Activated CD4-positive, alpha-beta T cell treated with anti-CD3 and anti-CD28 coated beads, Interleukin-2, amount 50 U/mL, for 24 hours (primary cell): ENCODE results near the gene CARMIL1.
A peak's percentile ranks its signal among the peaks of the same experiment; 100 is the strongest.
"Not testable (repeated sequence)": the region's sequence is repeated elsewhere in the genome, so short reads cannot be mapped to it uniquely, and the experiment has no call there.

Source experiments
- DNase-seq, 2 donors: peaks; one replicate each; pipeline ENCODE4 v3.0.0-alpha.2; 2020; ENCODE audit warnings: low read depth in 1 of 2, low spot score in 1 of 2

Gene CARMIL1

DNA sequence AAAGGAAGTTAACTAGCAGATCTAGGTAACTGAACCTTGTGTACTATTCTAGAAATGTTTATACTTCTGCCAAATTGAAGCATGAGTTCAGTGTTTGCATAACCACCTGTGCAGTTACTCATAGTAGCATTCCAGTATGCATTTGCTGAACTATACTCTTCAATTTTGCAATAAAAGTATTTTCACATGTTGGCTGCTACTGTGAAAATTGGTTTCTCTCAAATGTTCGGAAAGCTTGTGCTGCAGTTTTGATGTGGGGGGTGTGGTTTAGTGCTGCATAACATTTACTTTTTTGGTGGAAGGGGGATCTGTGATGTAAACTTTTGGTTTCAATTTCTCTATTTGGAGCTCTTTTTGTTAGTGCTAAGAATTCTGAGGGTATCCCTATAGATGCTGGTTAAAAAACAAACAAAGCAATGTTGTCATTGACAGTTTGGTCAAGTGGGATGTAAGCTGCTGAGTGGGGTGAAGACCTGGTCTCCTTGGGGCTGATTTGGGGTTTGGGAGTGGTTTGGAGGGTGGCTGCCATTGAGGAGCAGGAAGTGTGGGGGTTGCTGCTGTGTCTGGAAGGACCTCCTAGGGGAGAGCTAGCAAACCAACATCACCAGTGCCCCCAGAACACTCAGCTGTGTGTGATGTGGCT is 87.8 kb downstream of the CARMIL1 start:
- DNase-seq = peak in 1 of 2 donors; percentile 49

DNA sequence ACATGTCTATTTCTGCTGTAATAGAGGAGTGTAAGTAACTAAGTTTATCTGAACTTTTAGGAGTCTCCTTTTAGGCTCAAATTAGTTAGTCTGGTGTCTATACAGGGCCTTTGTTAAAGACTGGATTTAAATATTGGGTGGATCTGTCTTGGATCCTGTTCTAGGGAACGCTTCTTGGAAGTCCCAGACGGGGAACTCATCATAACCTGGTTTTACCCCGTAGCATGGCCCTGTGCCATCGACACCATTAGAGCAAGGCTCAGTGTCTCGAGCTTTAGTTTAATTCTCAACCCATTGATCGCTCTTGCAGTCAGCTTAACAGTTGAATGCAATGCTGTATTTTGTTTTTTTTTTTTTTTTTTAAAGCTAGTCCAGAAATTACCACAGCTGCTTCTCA is 89.9 kb downstream of the CARMIL1 start:
- DNase-seq = no peak

DNA sequence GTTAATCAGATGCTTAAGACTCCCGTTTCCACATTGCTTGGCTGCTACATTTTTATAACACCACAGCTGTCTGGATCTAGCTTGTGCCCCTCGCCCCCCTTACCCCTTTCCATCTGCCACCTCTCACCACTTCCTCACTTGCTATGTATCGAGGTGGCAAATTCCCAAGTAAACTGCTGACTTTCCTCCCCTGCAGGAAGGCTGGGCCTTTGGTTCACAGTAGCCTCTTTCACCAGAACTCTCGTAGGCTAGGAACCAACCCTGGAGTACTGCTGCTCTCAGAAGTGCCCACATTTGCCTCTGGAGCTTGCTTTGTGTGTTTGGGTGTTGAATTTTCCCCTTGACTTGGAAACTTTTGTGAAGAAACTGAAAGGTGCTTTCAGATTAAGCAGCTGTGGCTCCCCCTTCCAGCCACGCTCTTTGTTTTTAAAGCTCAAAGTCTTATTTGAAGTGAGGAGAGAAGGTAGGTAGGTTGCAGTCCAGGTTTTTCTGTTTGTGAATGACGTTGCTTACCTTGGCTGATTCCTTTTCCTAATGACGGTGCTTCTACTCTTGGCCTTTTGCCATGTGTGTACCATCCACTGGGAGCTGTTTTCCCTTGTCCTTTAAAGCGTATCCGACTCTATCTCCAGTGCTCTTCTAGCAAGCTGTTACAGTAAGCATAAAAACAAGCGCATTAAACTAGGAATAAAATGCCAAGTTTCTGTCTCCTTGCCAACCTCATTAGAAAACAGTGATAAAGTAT is 90.4 kb downstream of the CARMIL1 start:
- peak in 1 of 2 donors; percentile 36 for DNase-seq

DNA sequence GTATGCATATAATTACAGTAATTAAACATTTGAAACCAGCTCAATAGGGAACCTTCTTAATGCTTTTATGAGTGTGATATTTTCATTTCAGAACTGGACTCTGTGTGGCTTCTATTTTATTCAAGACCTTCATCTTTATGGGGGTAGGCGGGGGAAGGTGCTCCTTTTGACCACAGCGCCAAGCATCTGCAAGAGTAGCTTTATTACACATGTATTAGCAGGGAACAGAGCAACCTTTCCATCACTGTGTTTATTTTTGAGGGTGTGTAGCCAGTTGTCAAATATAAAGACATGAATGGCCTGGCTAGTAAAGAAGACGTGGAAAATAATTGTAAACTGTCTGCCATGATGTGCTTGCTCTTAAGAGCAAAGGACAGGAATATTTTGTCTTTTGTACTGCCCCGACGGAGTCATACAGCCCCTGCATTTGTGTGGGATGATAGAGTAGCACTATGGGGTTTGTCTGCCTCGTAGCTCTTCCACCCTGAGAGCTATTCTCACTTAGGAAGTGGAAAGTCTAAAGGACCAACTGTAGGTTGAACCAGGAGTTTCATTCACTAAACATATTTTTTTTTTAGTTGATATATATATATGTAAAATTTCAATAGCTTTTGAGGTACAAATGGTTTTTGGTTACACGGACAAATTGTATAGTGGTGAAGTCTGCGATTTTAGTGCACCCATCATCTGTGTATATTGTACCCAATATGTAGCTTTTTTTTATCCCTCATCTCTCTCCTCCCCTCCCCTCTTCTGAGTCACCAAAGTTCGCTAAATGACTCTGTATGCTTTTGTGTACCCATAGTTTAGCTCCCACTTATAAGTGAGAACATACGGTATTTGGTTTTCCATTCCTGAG is 91.2 kb downstream of the CARMIL1 start:
- DNase-seq = peak in 1 of 2 donors; percentile 25

DNA sequence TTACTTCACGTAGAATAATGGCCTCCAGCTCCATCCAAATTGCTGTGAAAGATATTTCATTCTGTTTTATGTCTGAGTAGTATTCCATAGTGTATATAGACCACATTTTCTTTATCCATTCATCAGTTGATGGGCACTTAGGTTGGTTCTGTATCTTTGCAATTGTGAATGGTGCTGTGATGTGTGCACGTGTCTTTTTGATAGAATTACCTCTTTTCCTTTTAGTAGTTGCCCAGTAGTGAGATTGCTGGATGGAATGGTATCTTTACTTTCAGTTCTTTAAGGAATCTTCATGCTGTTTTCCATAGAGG is 91.8 kb downstream of the CARMIL1 start:
- DNase-seq = no peak

DNA sequence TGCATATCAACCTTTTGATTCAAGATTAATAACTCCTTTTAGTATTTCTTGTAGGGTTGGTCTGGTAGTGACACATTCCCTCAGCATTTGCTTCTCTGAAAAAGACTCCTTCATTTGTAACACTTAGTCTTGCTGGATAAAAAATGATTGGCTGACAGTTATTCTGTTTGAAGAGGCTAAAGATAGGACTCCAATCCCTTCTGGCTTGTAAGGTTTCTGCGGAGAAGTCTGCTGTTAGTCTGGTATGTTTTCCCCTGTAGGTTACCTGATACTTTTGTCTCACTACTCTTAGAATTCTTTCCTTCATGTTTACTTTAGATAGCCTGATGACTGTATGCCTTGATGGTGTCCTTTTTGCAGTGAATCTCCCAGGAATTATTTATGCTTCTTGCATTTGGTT is 96.0 kb downstream of the CARMIL1 start:
- DNase-seq = no peak

DNA sequence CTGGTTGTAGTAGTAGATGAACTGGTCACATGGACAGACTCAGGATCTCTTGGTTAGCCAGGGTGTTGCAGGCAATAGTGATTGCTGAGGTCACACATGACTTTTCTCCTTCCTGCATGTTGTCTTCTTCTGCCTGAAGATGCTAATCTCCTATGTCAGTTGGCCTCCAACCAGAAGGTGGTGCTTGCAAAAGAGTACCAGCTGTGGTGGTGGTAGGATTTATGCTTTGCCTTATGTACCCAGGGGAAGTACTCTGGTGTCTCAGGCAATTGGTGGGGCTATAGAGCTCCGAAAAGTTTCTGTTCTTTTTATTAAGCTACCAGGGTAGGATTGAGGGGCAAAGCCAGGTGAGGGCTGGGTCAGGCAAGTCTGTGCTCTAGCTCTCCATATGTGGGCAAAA is 98.5 kb downstream of the CARMIL1 start:
- DNase-seq = no peak

DNA sequence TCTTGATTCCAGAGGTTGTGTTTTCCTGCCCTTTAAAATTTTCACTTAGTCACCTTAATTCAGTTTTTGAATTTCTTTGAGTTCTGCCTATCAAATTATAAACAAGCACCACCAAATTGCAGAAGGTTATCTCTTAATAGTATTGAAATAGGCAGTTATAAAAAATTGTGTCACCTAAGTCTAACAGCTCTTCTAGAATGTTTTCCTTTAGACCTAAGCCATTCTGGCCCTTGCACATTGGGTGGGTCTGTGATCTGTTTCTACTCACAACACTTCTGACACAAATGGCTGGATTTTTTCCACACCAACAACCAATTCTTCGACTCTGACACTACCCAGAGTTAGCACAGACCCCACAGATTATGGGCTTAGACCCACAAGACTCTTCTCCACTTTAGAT is 101.9 kb downstream of the CARMIL1 start:
- no peak for DNase-seq

DNA sequence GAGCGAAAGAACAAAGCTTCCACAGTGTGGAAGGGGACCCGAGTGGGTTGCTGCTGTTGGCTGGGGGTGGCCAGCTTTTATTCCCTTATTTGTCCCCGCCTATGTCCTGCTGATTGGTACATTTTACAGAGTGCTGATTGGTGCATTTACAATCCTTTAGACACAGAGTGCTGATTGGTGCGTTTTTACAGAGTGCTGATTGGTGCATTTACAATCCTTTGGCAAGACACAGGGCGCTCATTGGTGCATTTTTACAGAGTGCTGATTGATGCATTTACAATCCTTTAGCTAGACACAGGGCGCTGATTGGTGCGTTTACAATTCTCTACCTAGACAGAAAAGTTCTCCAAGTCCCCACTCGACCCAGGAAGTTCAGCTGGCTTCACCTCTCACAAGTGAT is 103.3 kb downstream of the CARMIL1 start:
- not testable (repeated sequence) for DNase-seq

DNA sequence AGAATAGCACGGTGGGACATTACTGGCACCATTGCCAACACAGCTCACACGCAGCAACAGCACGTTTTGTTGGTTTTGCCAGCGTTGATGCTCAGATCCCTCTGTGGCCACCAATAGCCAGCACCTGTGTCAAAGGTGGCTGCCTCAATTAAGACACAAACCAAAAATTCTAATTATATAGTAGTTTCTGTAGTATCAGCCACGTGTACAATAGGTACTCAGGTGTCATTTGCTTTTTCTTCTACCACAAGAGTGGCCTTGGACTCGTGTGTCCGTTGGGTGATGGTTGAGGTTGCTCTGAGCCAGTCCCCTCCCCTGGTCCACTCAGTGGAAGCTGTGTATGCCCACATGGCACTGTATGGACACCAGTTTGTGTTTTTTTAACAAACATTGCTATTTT is 105.1 kb downstream of the CARMIL1 start:
- DNase-seq = no peak

DNA sequence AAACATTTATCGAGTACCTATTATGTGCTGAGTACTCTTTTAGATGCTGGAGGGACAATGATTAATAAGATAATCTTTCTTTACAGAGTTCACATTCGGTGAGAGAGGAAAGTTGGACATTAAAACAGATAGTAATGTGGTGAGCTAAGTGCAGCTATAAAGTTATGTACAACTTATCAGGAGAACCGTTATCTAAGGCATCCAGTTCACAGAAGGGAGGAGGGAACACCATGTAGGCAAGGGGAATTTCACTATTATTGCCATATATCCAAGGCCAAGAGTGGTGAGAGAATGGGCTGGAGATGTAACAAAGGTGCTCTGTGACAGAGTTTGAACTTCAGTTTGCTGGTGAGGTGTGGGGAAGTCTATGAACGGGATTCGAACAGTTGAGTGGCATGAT is 105.8 kb downstream of the CARMIL1 start:
- no peak for DNase-seq

DNA sequence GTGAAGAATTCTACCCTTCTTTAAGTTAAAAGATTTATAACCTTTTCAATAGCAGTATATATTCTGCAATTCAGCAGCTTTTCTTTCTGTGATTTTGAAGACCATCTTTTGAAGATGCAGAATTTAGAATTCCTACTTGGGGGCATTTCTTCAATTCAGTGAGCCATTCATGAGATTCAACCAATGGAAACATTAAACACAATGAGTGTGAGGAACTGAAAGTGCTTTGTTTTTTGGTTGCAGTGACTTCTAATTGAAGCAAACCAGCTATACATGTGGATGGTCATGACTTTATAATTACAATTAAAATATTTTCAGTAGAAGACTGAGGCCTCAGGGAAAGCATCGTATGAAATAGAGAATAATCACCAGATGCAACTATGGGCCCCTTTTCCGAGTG is 108.3 kb downstream of the CARMIL1 start:
- no peak for DNase-seq

DNA sequence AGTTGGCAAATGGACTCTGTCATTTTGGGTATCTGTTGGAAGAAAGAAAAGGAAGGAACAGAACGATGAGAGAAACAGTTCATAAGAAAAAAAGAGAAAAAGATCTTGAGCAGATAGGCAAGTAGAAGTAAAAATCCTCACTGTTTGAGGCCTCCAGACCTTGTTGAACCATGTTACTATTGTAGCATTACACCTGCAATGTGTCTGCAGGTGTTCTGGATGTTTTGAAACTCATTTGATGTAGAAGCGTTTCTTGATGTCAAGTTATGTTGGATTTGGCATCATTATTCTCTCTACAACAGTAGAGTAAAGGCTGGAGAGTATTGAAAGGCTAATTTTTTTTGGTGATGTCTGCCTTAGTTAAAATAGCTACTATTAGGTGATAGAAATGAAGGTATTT is 108.7 kb downstream of the CARMIL1 start:
- DNase-seq = no peak

DNA sequence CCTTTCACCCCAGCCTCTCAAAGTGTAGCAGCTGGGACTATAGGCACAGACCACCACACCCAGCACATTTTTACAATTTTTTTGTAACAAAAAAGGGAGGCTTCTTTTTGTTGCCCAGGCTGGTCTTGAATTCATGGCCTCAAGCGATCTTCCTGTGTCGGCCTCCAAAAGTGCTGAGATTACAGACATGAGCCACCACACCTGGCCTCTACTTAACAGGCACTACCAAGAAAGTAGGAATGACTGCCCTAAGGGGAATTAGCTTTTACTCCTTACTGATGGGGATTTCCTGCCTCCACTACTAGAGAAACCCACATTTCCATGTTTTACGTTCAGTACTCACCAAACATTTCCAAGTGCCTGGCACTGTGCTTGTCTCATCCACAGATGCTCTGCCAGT is 109.6 kb downstream of the CARMIL1 start:
- DNase-seq = no peak

DNA sequence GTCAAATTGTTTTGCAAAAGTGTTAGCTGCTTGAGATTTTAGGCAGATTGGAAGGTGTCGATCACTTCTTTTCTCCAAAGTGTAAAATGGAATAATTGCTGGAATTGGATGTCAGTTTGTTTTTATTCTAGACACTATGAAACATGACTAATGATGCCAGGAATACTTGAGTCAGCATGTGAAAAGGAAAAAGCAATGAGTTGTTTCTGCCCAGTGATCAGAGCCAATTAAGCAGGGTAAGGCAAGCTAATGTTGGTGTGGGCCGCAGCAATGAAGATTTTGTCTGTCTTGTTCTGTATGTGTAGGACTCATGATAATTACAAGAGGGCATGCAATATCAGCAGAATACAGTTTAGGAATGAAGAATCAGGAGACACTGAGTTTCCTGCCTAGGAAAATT is 110.3 kb downstream of the CARMIL1 start:
- no peak for DNase-seq

DNA sequence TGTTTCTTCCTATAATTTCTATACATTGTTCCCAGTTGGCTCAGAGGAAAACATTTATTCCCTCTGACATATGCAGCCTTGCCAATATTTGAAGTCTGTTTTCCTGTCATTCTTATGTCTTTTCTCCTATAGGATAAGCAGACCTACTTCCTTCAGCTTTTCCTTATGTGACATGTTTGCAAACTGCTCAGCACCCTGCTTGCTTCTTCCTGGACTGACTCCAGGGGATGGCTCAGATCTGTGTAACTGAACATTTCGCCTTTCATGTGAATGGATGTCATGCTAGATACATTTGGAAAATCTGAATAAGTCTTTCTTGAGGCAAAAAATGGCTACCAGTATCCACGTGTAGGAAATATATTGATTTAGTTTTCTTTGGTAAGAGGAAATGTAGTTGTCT is 113.2 kb downstream of the CARMIL1 start:
- DNase-seq = no peak

DNA sequence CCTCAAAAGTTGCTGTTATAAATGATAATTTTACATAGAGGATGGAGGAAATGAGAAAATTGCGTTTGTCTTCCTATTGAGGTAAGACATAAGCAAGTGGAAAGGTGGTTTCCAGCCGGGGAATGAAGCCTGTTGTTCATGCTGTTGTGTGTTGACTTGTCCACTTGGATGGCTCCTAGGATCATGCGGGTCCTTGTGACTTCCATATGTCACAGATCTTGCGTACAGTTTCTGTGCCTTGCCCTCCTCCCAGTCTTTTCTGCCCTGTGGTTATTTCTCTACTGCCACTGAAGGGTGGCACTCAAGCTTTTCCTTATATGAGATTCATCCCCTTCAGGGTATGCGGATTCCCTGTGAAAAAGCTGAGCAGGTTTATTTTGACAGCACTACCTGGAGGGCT is 116.6 kb downstream of the CARMIL1 start:
- no peak for DNase-seq

DNA sequence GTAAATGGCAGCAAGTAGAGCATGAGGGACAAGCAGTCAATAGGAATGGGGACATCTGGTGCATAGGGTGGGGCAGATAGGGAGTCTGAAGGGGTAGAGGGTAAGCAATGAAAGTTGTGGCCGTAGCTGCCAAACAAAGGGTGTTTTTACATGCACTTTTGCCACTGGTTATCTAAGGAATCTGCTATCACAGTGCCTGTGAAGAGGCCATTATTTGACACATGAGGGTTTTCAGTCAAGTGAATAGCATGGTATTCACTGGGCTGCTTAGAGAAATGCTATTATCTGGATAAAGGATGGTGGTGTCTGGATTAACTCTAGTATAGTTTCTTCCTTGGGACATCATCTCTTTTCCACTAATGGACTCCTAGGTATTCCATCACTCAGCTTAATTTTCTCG is 118.2 kb downstream of the CARMIL1 start:
- no peak for DNase-seq

DNA sequence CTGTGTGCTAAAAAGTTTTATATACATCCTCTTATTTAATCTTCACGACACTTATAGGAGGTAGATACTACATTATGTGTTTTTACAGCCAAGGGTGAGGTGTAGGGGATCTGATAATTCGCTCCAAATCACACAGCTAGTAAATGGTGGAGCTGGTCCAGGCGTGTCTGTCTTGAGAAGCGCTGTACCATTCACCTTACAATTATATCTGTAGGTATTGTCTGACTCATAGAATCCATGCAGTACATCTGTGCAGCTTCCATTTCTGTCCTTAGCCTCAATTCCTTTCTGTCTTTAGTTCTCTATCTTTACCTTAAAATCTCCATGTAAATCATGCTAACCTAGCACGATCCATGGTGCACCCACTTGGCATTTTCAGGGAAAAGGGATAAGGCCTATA is 120.7 kb downstream of the CARMIL1 start:
- no peak for DNase-seq

DNA sequence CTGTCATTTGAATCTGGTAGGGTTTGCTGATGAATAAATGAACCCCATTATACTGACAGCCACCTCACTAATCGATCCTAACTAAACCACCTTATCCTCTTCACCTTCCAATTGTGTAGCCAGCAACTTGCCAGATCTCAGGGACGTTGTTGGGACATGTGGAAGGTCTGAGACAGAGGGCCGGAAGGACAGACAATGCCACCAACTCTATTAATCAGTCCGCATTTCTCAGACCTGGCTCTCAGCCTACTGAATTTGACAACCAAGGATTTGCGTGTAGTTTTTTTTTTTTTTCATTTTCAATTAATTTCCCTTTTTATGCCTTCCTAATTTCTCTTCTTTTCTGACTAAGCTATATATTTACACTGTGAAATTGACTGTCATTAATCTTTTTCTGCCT is 122.5 kb downstream of the CARMIL1 start:
- no peak for DNase-seq

DNA sequence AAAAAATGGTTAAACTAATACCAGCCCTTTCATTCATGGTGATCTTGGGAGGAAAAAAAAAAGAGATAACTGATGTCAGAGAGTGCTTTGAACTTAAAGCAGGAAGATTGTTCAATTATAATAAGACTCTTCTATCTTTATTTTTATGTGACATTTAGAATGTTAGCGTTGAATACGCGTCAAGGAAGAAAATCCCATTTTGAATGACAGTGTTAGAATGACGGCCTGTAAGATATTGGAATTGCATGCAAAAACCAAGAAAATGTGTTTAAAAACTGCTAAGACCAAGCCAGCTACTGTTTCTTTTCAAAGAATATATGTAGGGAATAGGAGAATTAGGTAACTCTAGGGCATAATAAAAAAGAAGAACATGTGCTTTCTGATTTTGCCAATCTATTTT is 123.0 kb downstream of the CARMIL1 start:
- DNase-seq = no peak

DNA sequence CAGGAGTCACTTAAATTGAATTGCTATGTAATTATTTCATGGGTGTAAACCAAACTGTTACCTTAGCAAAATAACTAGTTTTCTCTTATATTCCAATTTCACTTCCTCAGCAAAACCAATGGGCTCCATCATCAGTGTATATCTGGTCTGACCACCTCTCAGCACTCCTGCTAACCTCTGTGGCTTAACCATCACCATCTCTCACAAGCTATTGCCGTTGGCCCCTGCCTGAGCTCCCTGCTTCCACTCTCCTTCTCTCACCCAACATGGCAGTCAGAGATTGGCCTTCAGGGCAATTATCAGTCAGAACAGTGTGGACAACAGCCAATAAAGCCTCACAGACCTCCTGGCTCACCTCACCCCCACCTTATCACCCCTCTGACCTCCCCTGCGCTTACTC is 124.0 kb downstream of the CARMIL1 start:
- DNase-seq = no peak
